NCI-H82 treated with DMSO at 0.1 percent for 48 hours (cell line): ENCODE data around the gene DCLK1.

Experiments
- DNase-seq: peaks from one replicate; lab custom pipeline; 2025; ENCODE audit not compliant: unreplicated experiment; lab: John Stamatoyannopoulos, UW

Gene DCLK1

DNA sequence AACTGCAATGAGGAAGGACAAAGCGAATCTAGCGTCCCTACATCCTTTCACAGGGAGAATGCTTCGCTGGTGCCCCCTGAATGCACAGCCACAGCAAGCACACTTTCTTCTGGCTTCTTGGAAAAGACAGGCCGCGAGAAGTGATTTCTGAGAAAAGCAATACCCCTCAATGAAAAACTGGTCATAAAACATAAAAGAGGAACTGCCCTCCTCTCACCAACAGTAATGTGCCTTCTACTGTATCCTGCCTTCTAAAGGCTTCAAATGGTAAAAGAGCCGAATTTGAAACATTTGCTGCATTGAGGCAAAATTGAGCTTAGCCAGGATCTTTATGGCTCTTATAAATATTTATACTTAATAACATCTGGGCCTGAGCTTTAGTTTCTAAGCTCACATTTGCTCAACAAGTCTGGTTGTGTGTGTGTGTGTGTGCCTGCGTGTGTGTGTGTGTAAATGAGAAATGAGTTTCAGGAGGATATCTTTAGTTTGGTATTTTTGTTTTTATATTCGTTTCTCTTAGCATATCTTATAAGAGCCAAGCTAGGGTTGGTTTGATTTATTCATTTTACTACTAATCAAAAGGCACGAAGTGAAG is 408.6 kb downstream of the DCLK1 start:
- DNase-seq, result no peak

DNA sequence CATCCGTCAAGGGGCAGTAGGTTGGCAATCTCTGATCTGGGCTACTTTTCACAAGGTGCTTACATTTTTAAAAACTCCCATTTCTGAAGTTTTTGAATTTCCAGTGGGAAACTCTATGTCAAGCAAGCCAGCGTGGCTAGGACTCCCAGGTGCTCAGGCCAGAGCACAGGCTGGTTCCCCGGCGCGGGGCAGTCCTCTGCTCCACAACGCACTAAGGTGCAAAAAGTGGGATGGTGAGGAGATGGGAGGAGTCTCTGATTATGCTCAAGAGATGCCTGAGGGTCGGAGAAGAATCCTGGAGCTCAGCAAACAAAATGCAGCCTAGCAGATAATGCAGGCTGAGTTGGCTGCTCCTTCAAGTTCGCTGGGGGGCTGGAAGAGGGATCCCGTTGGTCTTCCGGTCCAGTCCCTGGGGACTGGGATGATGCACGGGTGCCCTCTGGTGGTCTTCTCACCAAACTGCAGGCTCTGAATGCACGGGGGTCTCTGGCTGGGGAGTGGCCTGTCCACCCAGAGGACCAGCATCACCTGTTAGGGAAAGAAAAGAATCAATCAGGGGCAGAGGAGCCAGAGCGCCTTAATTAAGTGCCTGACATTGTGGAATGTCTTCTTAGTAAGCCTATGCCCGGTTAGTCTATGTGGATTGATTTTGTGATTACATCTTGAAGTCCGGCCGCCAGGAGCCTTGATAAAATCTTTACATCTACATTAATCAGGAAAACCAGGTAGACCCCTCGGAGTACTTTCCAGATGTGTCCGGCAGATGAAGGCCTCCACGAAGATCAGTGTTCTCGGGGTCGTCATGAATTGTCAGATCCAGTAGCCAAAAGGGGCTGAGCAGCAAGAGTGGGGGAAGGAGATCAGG is 410.3 kb downstream of the DCLK1 start:
- DNase-seq, result peak; percentile 77

DNA sequence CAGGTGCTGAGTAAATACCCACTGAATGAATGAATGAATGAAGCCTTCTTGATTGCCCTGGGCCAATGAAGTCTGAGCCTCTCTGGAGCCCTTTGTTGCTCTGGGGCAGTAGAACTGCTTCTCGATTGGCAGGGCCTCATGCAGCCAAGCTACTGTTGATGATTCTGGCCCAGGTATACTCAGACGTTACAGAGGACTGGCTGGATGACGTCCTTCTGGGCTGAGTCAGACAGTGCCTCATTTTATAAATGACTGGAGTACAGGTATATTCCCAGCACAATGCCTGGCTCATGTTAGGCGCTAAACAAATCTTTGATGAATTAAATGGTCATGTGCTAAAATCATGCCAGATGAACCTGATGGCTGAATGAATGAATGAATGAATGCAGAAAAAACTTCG is 410.9 kb downstream of the DCLK1 start:
- DNase-seq, result no peak
